ENCODE data around the gene ST6GALNAC1.
A peak's percentile ranks its signal among the peaks of the same experiment; 100 is the strongest.

ST6GALNAC1 gene

GRCh38 chr17:76630151-76630550, 13.4 kb downstream of the ST6GALNAC1 start:
- no peak overlapping the region for H3K27ac ChIP-seq (ENCODE audit: poor library complexity, severe bottlenecking)
- DNase-seq (ENCODE audit: low spot score), result no peak
- no peak for ATAC-seq (ENCODE audit: low read depth)
- no peak for TF ChIP-seq CTCF (IDR thresholded peaks at IDR 0.05; ENCODE audit: poor library complexity, severe bottlenecking)
- no peaks in the 10 kb centered on the region for H3K27me3 ChIP-seq (ENCODE audit: insufficient read depth, poor library complexity, severe bottlenecking)
- H3K4me1 ChIP-seq (ENCODE audit: insufficient read depth, poor library complexity, severe bottlenecking), result peaks cover 16% of the 10 kb centered on the region
- H3K36me3 ChIP-seq (ENCODE audit: low read depth), result no peaks in the 10 kb centered on the region
- no peak overlapping the region for H3K4me3 ChIP-seq (ENCODE audit: severe bottlenecking)
- no peaks in the 10 kb centered on the region for H3K9me3 ChIP-seq (ENCODE audit: severe bottlenecking)

- H3K36me3 ChIP-seq (ENCODE audit: low read depth), result no peaks in the 10 kb centered on the region
- TF ChIP-seq CTCF (IDR thresholded peaks at IDR 0.05; ENCODE audit: poor library complexity, severe bottlenecking), result no peak
- H3K27ac ChIP-seq (ENCODE audit: poor library complexity, severe bottlenecking), result no peak overlapping the region
- ATAC-seq (ENCODE audit: low read depth) (no peak), DNase-seq (ENCODE audit: low spot score) (no peak)
- no peaks in the 10 kb centered on the region for H3K27me3 ChIP-seq (ENCODE audit: insufficient read depth, poor library complexity, severe bottlenecking)
- peaks cover 26% of the 10 kb centered on the region for H3K4me1 ChIP-seq (ENCODE audit: insufficient read depth, poor library complexity, severe bottlenecking)
- no peak overlapping the region for H3K4me3 ChIP-seq (ENCODE audit: severe bottlenecking)
- H3K9me3 ChIP-seq (ENCODE audit: severe bottlenecking), result no peaks in the 10 kb centered on the region
These were observed 16.0 kb downstream of the ST6GALNAC1 start for GRCh38 chr17:76627510-76627909.

- DNase-seq (ENCODE audit: low spot score) (no peak), ATAC-seq (ENCODE audit: low read depth) (peak; percentile 65)
These were observed 17.1 kb downstream of the ST6GALNAC1 start for GRCh38 chr17:76626442-76626841.

GRCh38 chr17:76625496-76625895, 18.1 kb downstream of the ST6GALNAC1 start:
- peaks cover 17% of the 10 kb centered on the region for H3K4me1 ChIP-seq (ENCODE audit: insufficient read depth, poor library complexity, severe bottlenecking)
- DNase-seq (ENCODE audit: low spot score), result no peak
- ATAC-seq (ENCODE audit: low read depth), result no peak
- H3K27ac ChIP-seq (ENCODE audit: poor library complexity, severe bottlenecking), result no peak overlapping the region
- H3K36me3 ChIP-seq (ENCODE audit: low read depth), result no peaks in the 10 kb centered on the region
- no peak for TF ChIP-seq CTCF (IDR thresholded peaks at IDR 0.05; ENCODE audit: poor library complexity, severe bottlenecking)
- no peaks in the 10 kb centered on the region for H3K27me3 ChIP-seq (ENCODE audit: insufficient read depth, poor library complexity, severe bottlenecking)
- no peaks in the 10 kb centered on the region for H3K9me3 ChIP-seq (ENCODE audit: severe bottlenecking)
- no peak overlapping the region for H3K4me3 ChIP-seq (ENCODE audit: severe bottlenecking)

More at GRCh38 chr17:76626442-76626841, 17.1 kb downstream of the ST6GALNAC1 start:
- no peaks in the 10 kb centered on the region for H3K36me3 ChIP-seq (ENCODE audit: low read depth)
- H3K4me1 ChIP-seq (ENCODE audit: insufficient read depth, poor library complexity, severe bottlenecking), result peaks cover 17% of the 10 kb centered on the region
- no peak overlapping the region for H3K27ac ChIP-seq (ENCODE audit: poor library complexity, severe bottlenecking)
- no peaks in the 10 kb centered on the region for H3K27me3 ChIP-seq (ENCODE audit: insufficient read depth, poor library complexity, severe bottlenecking)
- no peak overlapping the region for H3K4me3 ChIP-seq (ENCODE audit: severe bottlenecking)
- no peaks in the 10 kb centered on the region for H3K9me3 ChIP-seq (ENCODE audit: severe bottlenecking)
- no peak for TF ChIP-seq CTCF (IDR thresholded peaks at IDR 0.05; ENCODE audit: poor library complexity, severe bottlenecking)

GRCh38 chr17:76623271-76624146, 20.0 kb downstream of the ST6GALNAC1 start:
- Histone ChIP-seq H3K4me3 (ENCODE audit: severe bottlenecking) (no peak overlapping the region), H3K9me3 (ENCODE audit: severe bottlenecking) (no peaks in the 10 kb centered on the region), H3K36me3 (ENCODE audit: low read depth) (no peaks in the 10 kb centered on the region), H3K27ac (ENCODE audit: poor library complexity, severe bottlenecking) (no peak overlapping the region), H3K27me3 (ENCODE audit: insufficient read depth, poor library complexity, severe bottlenecking) (no peaks in the 10 kb centered on the region), H3K4me1 (ENCODE audit: insufficient read depth, poor library complexity, severe bottlenecking) (peaks cover 17% of the 10 kb centered on the region)
- ATAC-seq (ENCODE audit: low read depth), result peak; percentile 81
- TF ChIP-seq CTCF (IDR thresholded peaks at IDR 0.05; ENCODE audit: poor library complexity, severe bottlenecking), result peak; percentile 98
- no peak for DNase-seq (ENCODE audit: low spot score)
